Gastrocnemius medialis (tissue), 4 donors: Measurements from ENCODE around the gene ZNF860. TPM values are rescaled to one million over a fixed set of nuclear protein-coding genes. Genes with fewer than 3 reads are reported as not detected.

ENCODE experiments used
- ATAC-seq, 2 donors: fragments of 150-250 bp; one replicate each; pipeline ENCODE4 v1.9.1; 2016
- DNase-seq, 2 donors: peaks; one replicate each; pipeline ENCODE4 v3.0.0-alpha.2; 2019
- H3K27ac ChIP-seq, 4 donors: fragments of 200-600 bp; sonication (generic); 1 replicate in 1 of 4; 2 replicates in 3 of 4; pipeline ENCODE4 v1.5.1; 2016 to 2018; ENCODE audit warnings: mild to moderate bottlenecking in 2 of 4, moderate library complexity in 1 of 4
- H3K27me3 ChIP-seq, 3 donors: fragments of 200-600 bp; sonication (generic) in 2 of 3; 1 replicate in 1 of 3; 2 replicates in 2 of 3; pipeline versions ENCODE4 v1.5.1 to v1.6.0; 2016 to 2019; ENCODE audit warnings: mild to moderate bottlenecking in 1 of 3, moderate library complexity in 1 of 3
- H3K36me3 ChIP-seq, 2 donors: fragments of 200-600 bp; sonication (generic) in 1 of 2; one replicate each; pipeline ENCODE4 v1.5.1; 2017 to 2018
- H3K4me1 ChIP-seq, 2 donors: fragments of 200-600 bp; sonication (generic) in 1 of 2; one replicate each; pipeline ENCODE4 v1.5.1; 2016 to 2017; ENCODE audit warnings: mild to moderate bottlenecking in 2 of 2
- H3K4me3 ChIP-seq, 4 donors: fragments of 200-600 bp; sonication (generic) in 3 of 4; 1 replicate in 1 of 4; 2 replicates in 3 of 4; pipeline ENCODE4 v1.5.1; 2016 to 2019; ENCODE audit warnings: mild to moderate bottlenecking in 2 of 4
- H3K9me3 ChIP-seq, 3 donors: fragments of 200-600 bp; sonication (generic) in 2 of 3; 1 replicate in 1 of 3; 2 replicates in 2 of 3; pipeline ENCODE4 v1.5.1; 2016 to 2019
- CTCF ChIP-seq, 5 experiments: fragments of 450-650 bp in 3 of 5; fragments of 200-600 bp in 2 of 5; sonication (generic) in 2 of 5; IDR thresholded peaks in 4 of 5; conservative IDR thresholded peaks in 1 of 5; 1 replicate in 4 of 5; 2 replicates in 1 of 5; pipeline ENCODE4 v1.5.1; 2016 to 2019; ENCODE audit warnings: antibody characterized with exemption in 5 of 5, mild to moderate bottlenecking in 3 of 5, moderate library complexity in 3 of 5
- POLR2A ChIP-seq, 2 donors: fragments of 450-650 bp; IDR thresholded peaks; one replicate each; pipeline ENCODE4 v1.6.1; 2017; ENCODE audit warnings: antibody characterized with exemption in 2 of 2, mild to moderate bottlenecking in 2 of 2, moderate library complexity in 2 of 2
- in situ Hi-C, 4 donors: fragments of 200-750 bp; cut with MboI; loops; one replicate each; pipeline versions ENCODE4 v1.15.0 to v1.8.0; 2017; ENCODE audit warnings: low sequenced_read_pairs in 4 of 4
- intact Hi-C: fragments of 100-400 bp; cut with DNase I; formaldehyde crosslinking; loops from one replicate; pipeline ENCODE4 v1.15.1; 2023; ENCODE audit warnings: low total_unique reads
- total RNA-seq, 4 donors: library from RNA; depleted of rRNA; stranded (reverse); fragments of >200 nt; gene quantifications; one replicate each; pipeline versions ENCODE4 v1.1.0 to v1.2.3, GENCODE V29; 2016

The ZNF860 gene
- total RNA-seq, 4 donors from 2014 or later: 0.07 TPM; not detected in 3

- H3K36me3 ChIP-seq: no peaks in the 10 kb centered on the region
- in situ Hi-C loops: no loop called here
- TF ChIP-seq CTCF (IDR thresholded peaks at IDR 0.05 in 4 of 5, conservative IDR thresholded peaks at IDR 0.05 in 1 of 5) (no peak), POLR2A (IDR thresholded peaks at IDR 0.05) (no peak)
These were observed 14.6 kb downstream of the ZNF860 start for GRCh38 chr3:31996195-31996594.

GRCh38 chr3:31997500-31997899 lies 15.9 kb downstream of the ZNF860 start:
- TF ChIP-seq POLR2A (IDR thresholded peaks at IDR 0.05): no peak
- TF ChIP-seq CTCF (IDR thresholded peaks at IDR 0.05 in 4 of 5, conservative IDR thresholded peaks at IDR 0.05 in 1 of 5): no peak
- no peaks in the 10 kb centered on the region for H3K36me3 ChIP-seq
- no peaks in the 10 kb centered on the region for H3K27me3 ChIP-seq
- DNase-seq (no peak), ATAC-seq (no peak)
- H3K27ac ChIP-seq: no peak overlapping the region
- in situ Hi-C loops: no loop called here
- no peak overlapping the region for H3K4me3 ChIP-seq
- H3K4me1 ChIP-seq: no peaks in the 10 kb centered on the region
- intact Hi-C loops: no loop called here
- H3K9me3 ChIP-seq: no peaks in the 10 kb centered on the region

More at GRCh38 chr3:31996195-31996594, 14.6 kb downstream of the ZNF860 start:
- Histone ChIP-seq H3K4me3 (no peak overlapping the region), H3K27ac (no peak overlapping the region), H3K27me3 (no peaks in the 10 kb centered on the region), H3K4me1 (no peaks in the 10 kb centered on the region), H3K9me3 (no peaks in the 10 kb centered on the region)
- DNase-seq: no peak
- ATAC-seq: no peak
- intact Hi-C loops: no loop called here

GRCh38 chr3:31999907-32000439 lies 18.4 kb downstream of the ZNF860 start:
- no peak for DNase-seq
- no peaks in the 10 kb centered on the region for H3K36me3 ChIP-seq
- no peaks in the 10 kb centered on the region for H3K9me3 ChIP-seq
- H3K27me3 ChIP-seq: no peaks in the 10 kb centered on the region
- no peaks in the 10 kb centered on the region for H3K4me1 ChIP-seq
- intact Hi-C loops: no loop called here
- TF ChIP-seq POLR2A (IDR thresholded peaks at IDR 0.05): no peak
- no peak for TF ChIP-seq CTCF (IDR thresholded peaks at IDR 0.05 in 4 of 5, conservative IDR thresholded peaks at IDR 0.05 in 1 of 5)
- in situ Hi-C loops: no loop called here
- no peak overlapping the region for H3K4me3 ChIP-seq
- no peak overlapping the region for H3K27ac ChIP-seq
- no peak for ATAC-seq

GRCh38 chr3:32000877-32001276 lies 19.3 kb downstream of the ZNF860 start:
- Histone ChIP-seq H3K27me3 (no peaks in the 10 kb centered on the region), H3K36me3 (no peaks in the 10 kb centered on the region), H3K4me1 (no peaks in the 10 kb centered on the region), H3K4me3 (no peak overlapping the region), H3K9me3 (no peaks in the 10 kb centered on the region), H3K27ac (no peak overlapping the region)
- no peak for DNase-seq
- intact Hi-C loops (no loop called here), in situ Hi-C loops (no loop called here)
- ATAC-seq: no peak
- no peak for TF ChIP-seq POLR2A (IDR thresholded peaks at IDR 0.05)
- TF ChIP-seq CTCF (IDR thresholded peaks at IDR 0.05 in 4 of 5, conservative IDR thresholded peaks at IDR 0.05 in 1 of 5): no peak
